ENCODE data around the gene ENTPD1.

ENTPD1 gene

GRCh38 chr10:95845411-95845810 lies 89.4 kb downstream of the ENTPD1 start:
- no peak overlapping the region for H3K4ac ChIP-seq (ENCODE audit: low read length)
- no peak overlapping the region for H4K91ac ChIP-seq (ENCODE audit: low read depth, low read length, poor library complexity)
- H3K79me1 ChIP-seq (ENCODE audit: low read depth, low read length) = no peaks in the 10 kb centered on the region
- H3K9ac ChIP-seq (ENCODE audit: low read depth, low read length, poor library complexity) = no peak overlapping the region
- H2BK120ac ChIP-seq (ENCODE audit: low read depth, low read length) = no peak overlapping the region
- no peak overlapping the region for H2AFZ ChIP-seq (ENCODE audit: low read length)
- H2BK12ac ChIP-seq (ENCODE audit: low read length) = no peak overlapping the region
- peaks cover 0 to 9% (median 0%) of the 10 kb centered on the region in 3 experiments for H3K27me3 ChIP-seq (ENCODE audit: control insufficient read depth in 3 of 3, insufficient read depth in 3 of 3, low read depth in 1 of 3, low read length in 3 of 3)
- H2BK15ac ChIP-seq (ENCODE audit: low read length) = no peak overlapping the region
- DNase-seq (ENCODE audit: low spot score) = no peak
- no peaks in the 10 kb centered on the region for H3K9me3 ChIP-seq (replicated peaks in 1 of 2; ENCODE audit: control insufficient read depth in 2 of 2, insufficient read depth in 1 of 2, low read depth in 1 of 2, low read length in 2 of 2)
- H4K8ac ChIP-seq (ENCODE audit: low read depth, low read length) = no peak overlapping the region
- H3K27ac ChIP-seq (replicated peaks; ENCODE audit: low read length) = no peak overlapping the region
- H3K23ac ChIP-seq (ENCODE audit: low read depth, low read length, poor library complexity) = no peak overlapping the region
- no peak overlapping the region for H3K18ac ChIP-seq (ENCODE audit: low read length)
- no peaks in the 10 kb centered on the region for H3K36me3 ChIP-seq (replicated peaks in 1 of 2; ENCODE audit: control insufficient read depth in 2 of 2, insufficient read depth in 2 of 2, low read length in 2 of 2)
- no peak overlapping the region for H2AK5ac ChIP-seq (ENCODE audit: low read depth, low read length)
- WGBS, 2 donors (ENCODE audit: extremely low coverage in 2 of 2, insufficient read length in 2 of 2, insufficient replicate concordance in 1 of 2) = no CpG with 5 or more reads among the region's 3 CpGs
- no peak overlapping the region for H3K4me3 ChIP-seq (ENCODE audit: low read length in 2 of 2)
- no peak overlapping the region for H3K4me2 ChIP-seq (ENCODE audit: insufficient read depth, low read length, poor library complexity, severe bottlenecking)
- no peaks in the 10 kb centered on the region for H3K4me1 ChIP-seq (ENCODE audit: control insufficient read depth in 2 of 2, insufficient read depth in 1 of 2, low read depth in 1 of 2, low read length in 2 of 2)
- no peak overlapping the region for H2BK5ac ChIP-seq (ENCODE audit: low read length)
- H3K14ac ChIP-seq (ENCODE audit: low read length) = no peak overlapping the region

DNA sequence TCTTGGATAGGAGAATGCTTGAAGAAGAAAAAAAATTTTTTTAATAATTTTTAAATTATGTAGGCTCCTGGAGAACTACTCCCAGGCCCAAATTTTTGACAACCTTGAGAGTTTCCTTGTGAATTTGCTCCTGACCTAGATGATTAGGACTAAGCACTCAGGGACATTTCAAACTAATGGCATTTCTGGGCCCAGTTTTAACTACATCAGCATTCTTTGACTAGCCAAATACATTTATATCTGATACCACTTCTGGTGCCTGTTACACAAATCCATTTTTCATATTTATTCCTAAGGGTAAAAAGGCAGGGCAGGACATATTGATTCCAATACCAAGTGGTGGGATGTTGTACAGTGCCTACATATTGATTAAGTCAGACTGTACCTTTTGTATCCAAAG lies 91.0 kb downstream of the ENTPD1 start:
- H3K36me3 ChIP-seq (replicated peaks in 1 of 2; ENCODE audit: control insufficient read depth in 2 of 2, insufficient read depth in 2 of 2, low read length in 2 of 2) = no peaks in the 10 kb centered on the region
- H3K14ac ChIP-seq (ENCODE audit: low read length) = no peak overlapping the region
- no peak overlapping the region for H4K8ac ChIP-seq (ENCODE audit: low read depth, low read length)
- H3K23ac ChIP-seq (ENCODE audit: low read depth, low read length, poor library complexity) = no peak overlapping the region
- no peak overlapping the region for H2BK120ac ChIP-seq (ENCODE audit: low read depth, low read length)
- no peak overlapping the region for H3K27ac ChIP-seq (replicated peaks; ENCODE audit: low read length)
- H2BK15ac ChIP-seq (ENCODE audit: low read length) = no peak overlapping the region
- no peak overlapping the region for H3K4me2 ChIP-seq (ENCODE audit: insufficient read depth, low read length, poor library complexity, severe bottlenecking)
- no peak overlapping the region for H3K9ac ChIP-seq (ENCODE audit: low read depth, low read length, poor library complexity)
- no peak overlapping the region for H4K91ac ChIP-seq (ENCODE audit: low read depth, low read length, poor library complexity)
- H3K27me3 ChIP-seq (ENCODE audit: control insufficient read depth in 3 of 3, insufficient read depth in 3 of 3, low read depth in 1 of 3, low read length in 3 of 3) = peaks cover 0 to 4% (median 0%) of the 10 kb centered on the region in 3 experiments
- no peaks in the 10 kb centered on the region for H3K9me3 ChIP-seq (replicated peaks in 1 of 2; ENCODE audit: control insufficient read depth in 2 of 2, insufficient read depth in 1 of 2, low read depth in 1 of 2, low read length in 2 of 2)
- no peak overlapping the region for H2AK5ac ChIP-seq (ENCODE audit: low read depth, low read length)
- H2BK12ac ChIP-seq (ENCODE audit: low read length) = no peak overlapping the region
- H3K18ac ChIP-seq (ENCODE audit: low read length) = no peak overlapping the region
- no peak overlapping the region for H3K4me3 ChIP-seq (ENCODE audit: low read length in 2 of 2)
- H3K4ac ChIP-seq (ENCODE audit: low read length) = no peak overlapping the region
- DNase-seq (ENCODE audit: low spot score) = no peak
- H2AFZ ChIP-seq (ENCODE audit: low read length) = no peak overlapping the region
- no peak overlapping the region for H2BK5ac ChIP-seq (ENCODE audit: low read length)
- H3K79me1 ChIP-seq (ENCODE audit: low read depth, low read length) = no peaks in the 10 kb centered on the region
- H3K4me1 ChIP-seq (ENCODE audit: control insufficient read depth in 2 of 2, insufficient read depth in 1 of 2, low read depth in 1 of 2, low read length in 2 of 2) = no peaks in the 10 kb centered on the region

DNA sequence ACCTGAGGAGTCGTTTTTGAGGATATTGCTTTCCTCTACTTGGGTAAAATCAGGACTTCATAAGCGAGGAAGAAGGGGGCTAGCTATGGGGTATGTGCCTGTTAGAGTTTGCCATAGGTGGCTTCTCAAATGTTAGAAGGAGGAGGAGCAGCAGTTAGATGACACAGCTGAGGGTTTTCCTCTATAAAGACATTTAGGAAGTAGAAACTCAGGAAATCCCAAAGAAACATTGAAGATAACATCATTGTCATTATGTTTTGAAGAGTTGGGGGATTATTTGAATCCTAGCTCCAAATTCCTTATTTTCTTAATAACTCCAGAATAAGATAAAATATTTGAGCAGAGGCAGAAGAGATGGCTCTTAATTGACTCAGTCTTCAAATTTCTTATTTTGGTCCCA lies 92.9 kb downstream of the ENTPD1 start:
- no peak overlapping the region for H3K27ac ChIP-seq (replicated peaks; ENCODE audit: low read length)
- no peaks in the 10 kb centered on the region for H3K79me1 ChIP-seq (ENCODE audit: low read depth, low read length)
- H3K23ac ChIP-seq (ENCODE audit: low read depth, low read length, poor library complexity) = no peak overlapping the region
- H2BK120ac ChIP-seq (ENCODE audit: low read depth, low read length) = no peak overlapping the region
- no peak overlapping the region for H3K14ac ChIP-seq (ENCODE audit: low read length)
- H2BK15ac ChIP-seq (ENCODE audit: low read length) = no peak overlapping the region
- peaks cover 0 to 4% (median 0%) of the 10 kb centered on the region in 3 experiments for H3K27me3 ChIP-seq (ENCODE audit: control insufficient read depth in 3 of 3, insufficient read depth in 3 of 3, low read depth in 1 of 3, low read length in 3 of 3)
- H4K91ac ChIP-seq (ENCODE audit: low read depth, low read length, poor library complexity) = no peak overlapping the region
- no peak overlapping the region for H2BK12ac ChIP-seq (ENCODE audit: low read length)
- no peak overlapping the region for H3K18ac ChIP-seq (ENCODE audit: low read length)
- no peaks in the 10 kb centered on the region for H3K9me3 ChIP-seq (replicated peaks in 1 of 2; ENCODE audit: control insufficient read depth in 2 of 2, insufficient read depth in 1 of 2, low read depth in 1 of 2, low read length in 2 of 2)
- no peaks in the 10 kb centered on the region for H3K36me3 ChIP-seq (replicated peaks in 1 of 2; ENCODE audit: control insufficient read depth in 2 of 2, insufficient read depth in 2 of 2, low read length in 2 of 2)
- H3K4me1 ChIP-seq (ENCODE audit: control insufficient read depth in 2 of 2, insufficient read depth in 1 of 2, low read depth in 1 of 2, low read length in 2 of 2) = no peaks in the 10 kb centered on the region
- H3K4ac ChIP-seq (ENCODE audit: low read length) = no peak overlapping the region
- H3K4me2 ChIP-seq (ENCODE audit: insufficient read depth, low read length, poor library complexity, severe bottlenecking) = no peak overlapping the region
- H2AK5ac ChIP-seq (ENCODE audit: low read depth, low read length) = no peak overlapping the region
- no peak for DNase-seq (ENCODE audit: low spot score)
- H3K4me3 ChIP-seq (ENCODE audit: low read length in 2 of 2) = no peak overlapping the region
- H4K8ac ChIP-seq (ENCODE audit: low read depth, low read length) = no peak overlapping the region
- H2BK5ac ChIP-seq (ENCODE audit: low read length) = no peak overlapping the region
- WGBS, 2 donors (ENCODE audit: extremely low coverage in 2 of 2, insufficient read length in 2 of 2, insufficient replicate concordance in 1 of 2) = no CpG with 5 or more reads among the region's 2 CpGs
- H2AFZ ChIP-seq (ENCODE audit: low read length) = no peak overlapping the region
- H3K9ac ChIP-seq (ENCODE audit: low read depth, low read length, poor library complexity) = no peak overlapping the region

- Histone ChIP-seq H2BK120ac (ENCODE audit: low read depth, low read length) (no peak overlapping the region), H3K36me3 (replicated peaks in 1 of 2; ENCODE audit: control insufficient read depth in 2 of 2, insufficient read depth in 2 of 2, low read length in 2 of 2) (no peaks in the 10 kb centered on the region), H3K4me1 (ENCODE audit: control insufficient read depth in 2 of 2, insufficient read depth in 1 of 2, low read depth in 1 of 2, low read length in 2 of 2) (no peaks in the 10 kb centered on the region), H2BK15ac (ENCODE audit: low read length) (no peak overlapping the region), H2AK5ac (ENCODE audit: low read depth, low read length) (no peak overlapping the region), H3K79me1 (ENCODE audit: low read depth, low read length) (no peaks in the 10 kb centered on the region), H3K18ac (ENCODE audit: low read length) (no peak overlapping the region), H4K8ac (ENCODE audit: low read depth, low read length) (no peak overlapping the region), H4K91ac (ENCODE audit: low read depth, low read length, poor library complexity) (no peak overlapping the region), H3K4me2 (ENCODE audit: insufficient read depth, low read length, poor library complexity, severe bottlenecking) (no peak overlapping the region), H3K23ac (ENCODE audit: low read depth, low read length, poor library complexity) (no peak overlapping the region), H3K14ac (ENCODE audit: low read length) (no peak overlapping the region), H3K4ac (ENCODE audit: low read length) (no peak overlapping the region), H3K9ac (ENCODE audit: low read depth, low read length, poor library complexity) (no peak overlapping the region), H2BK12ac (ENCODE audit: low read length) (no peak overlapping the region), H3K9me3 (replicated peaks in 1 of 2; ENCODE audit: control insufficient read depth in 2 of 2, insufficient read depth in 1 of 2, low read depth in 1 of 2, low read length in 2 of 2) (no peaks in the 10 kb centered on the region), H2BK5ac (ENCODE audit: low read length) (no peak overlapping the region), H3K27ac (replicated peaks; ENCODE audit: low read length) (no peak overlapping the region), H3K4me3 (ENCODE audit: low read length in 2 of 2) (no peak overlapping the region), H2AFZ (ENCODE audit: low read length) (no peak overlapping the region), H3K27me3 (ENCODE audit: control insufficient read depth in 3 of 3, insufficient read depth in 3 of 3, low read depth in 1 of 3, low read length in 3 of 3) (no peaks in the 10 kb centered on the region)
- no peak for DNase-seq (ENCODE audit: low spot score)
Observed at GRCh38 chr10:95850791-95851190, 94.8 kb downstream of the ENTPD1 start.
